Stimulated activated naive B cell treated with anti-CD40 and anti-IgM and Interleukin-4, amounts not matched to agents 10 μg/mL and 1 μg/mL and 100 μg/mL, for 72 hours (primary cell): Measurements from ENCODE around the gene IGF2.

Experiments
- ATAC-seq, 2 donors: fragments of 150-1000 bp; cut with Tn5 transposase; replicated peaks; 2 replicates each; pipeline ENCODE4 v1.10.0; 2021; ENCODE audit warnings: moderate library complexity in 1 of 2
- DNase-seq: peaks from one replicate; pipeline ENCODE4 v3.0.0; 2021
- H3K27ac Mint-ChIP-seq: one replicate; pipeline ENCODE4 v1.8.0; 2022; ENCODE audit warnings: mild to moderate bottlenecking, mixed read lengths
- H3K27me3 Mint-ChIP-seq, 2 donors: one replicate each; pipeline ENCODE4 v1.8.0; 2022; ENCODE audit warnings: mixed read lengths in 2 of 2
- H3K36me3 Mint-ChIP-seq, 2 donors: one replicate each; pipeline ENCODE4 v1.8.0; 2022; ENCODE audit warnings: mixed read lengths in 2 of 2, mild to moderate bottlenecking in 1 of 2
- H3K4me1 Mint-ChIP-seq, 2 donors: one replicate each; pipeline ENCODE4 v1.8.0; 2022; ENCODE audit warnings: mixed read lengths in 2 of 2, mild to moderate bottlenecking in 1 of 2
- H3K4me3 Mint-ChIP-seq, 2 donors: one replicate each; pipeline ENCODE4 v1.8.0; 2022; ENCODE audit warnings: mild to moderate bottlenecking in 2 of 2, mixed read lengths in 2 of 2, moderate library complexity in 1 of 2
- H3K9me3 Mint-ChIP-seq, 2 donors: one replicate each; pipeline ENCODE4 v1.8.0; 2022; ENCODE audit warnings: mixed read lengths in 2 of 2, mild to moderate bottlenecking in 1 of 2

Gene IGF2

DNA sequence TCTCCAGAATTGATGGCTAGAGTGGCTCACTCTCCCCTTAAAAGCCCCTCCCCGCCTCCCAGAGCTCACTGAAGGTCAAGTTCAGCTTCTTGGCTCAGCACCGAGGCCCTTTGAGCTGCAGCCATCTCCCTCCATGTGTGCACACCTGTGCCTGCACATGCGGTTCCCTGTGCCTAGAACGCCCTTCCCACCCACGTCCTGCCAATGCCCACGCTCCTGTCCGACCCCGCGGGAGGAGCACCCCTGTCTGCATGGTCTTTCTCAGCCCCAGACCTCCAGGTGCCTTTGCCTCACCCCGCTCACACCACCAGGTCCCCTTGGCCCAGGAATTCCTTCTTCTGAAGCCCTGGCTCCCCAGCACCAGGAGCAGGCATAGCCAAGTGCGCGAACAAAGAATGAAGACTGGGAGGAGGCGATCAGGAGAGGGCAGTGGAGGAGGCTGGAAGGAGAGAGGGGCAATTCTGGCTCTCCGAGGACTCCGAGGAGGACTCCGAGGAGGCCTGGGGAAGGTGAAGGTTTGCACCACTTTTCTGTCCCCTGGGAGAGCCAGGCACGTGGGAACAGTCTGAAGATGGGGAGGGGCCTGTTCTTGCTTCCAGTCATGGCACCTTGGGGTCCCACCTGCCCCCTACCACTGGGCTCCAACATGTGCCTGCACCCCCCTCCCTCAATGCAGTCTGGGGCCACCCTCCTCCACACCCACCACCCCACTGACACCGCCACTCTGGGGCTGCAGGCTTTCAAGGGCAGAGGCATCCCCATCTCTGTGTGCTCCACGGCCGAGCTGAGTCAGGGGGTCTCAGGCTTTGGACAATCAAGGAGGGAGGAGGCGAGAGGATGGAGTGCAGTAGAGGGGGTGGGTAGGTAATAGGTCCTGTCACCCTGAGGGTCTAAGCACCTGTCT is 17.7 kb downstream of the IGF2 start:
- no peak overlapping the region for H3K27ac Mint-ChIP-seq
- H3K4me3 Mint-ChIP-seq = no peak overlapping the region
- H3K4me1 Mint-ChIP-seq = peaks cover 0 to 3% of the 10 kb centered on the region in 2 donors
- ATAC-seq = no peak
- no peak for DNase-seq
- H3K27me3 Mint-ChIP-seq = peaks cover 56 to 65% of the 10 kb centered on the region in 2 donors
- no peaks in the 10 kb centered on the region for H3K36me3 Mint-ChIP-seq
- peaks cover 13 to 24% of the 10 kb centered on the region in 2 donors for H3K9me3 Mint-ChIP-seq

DNA sequence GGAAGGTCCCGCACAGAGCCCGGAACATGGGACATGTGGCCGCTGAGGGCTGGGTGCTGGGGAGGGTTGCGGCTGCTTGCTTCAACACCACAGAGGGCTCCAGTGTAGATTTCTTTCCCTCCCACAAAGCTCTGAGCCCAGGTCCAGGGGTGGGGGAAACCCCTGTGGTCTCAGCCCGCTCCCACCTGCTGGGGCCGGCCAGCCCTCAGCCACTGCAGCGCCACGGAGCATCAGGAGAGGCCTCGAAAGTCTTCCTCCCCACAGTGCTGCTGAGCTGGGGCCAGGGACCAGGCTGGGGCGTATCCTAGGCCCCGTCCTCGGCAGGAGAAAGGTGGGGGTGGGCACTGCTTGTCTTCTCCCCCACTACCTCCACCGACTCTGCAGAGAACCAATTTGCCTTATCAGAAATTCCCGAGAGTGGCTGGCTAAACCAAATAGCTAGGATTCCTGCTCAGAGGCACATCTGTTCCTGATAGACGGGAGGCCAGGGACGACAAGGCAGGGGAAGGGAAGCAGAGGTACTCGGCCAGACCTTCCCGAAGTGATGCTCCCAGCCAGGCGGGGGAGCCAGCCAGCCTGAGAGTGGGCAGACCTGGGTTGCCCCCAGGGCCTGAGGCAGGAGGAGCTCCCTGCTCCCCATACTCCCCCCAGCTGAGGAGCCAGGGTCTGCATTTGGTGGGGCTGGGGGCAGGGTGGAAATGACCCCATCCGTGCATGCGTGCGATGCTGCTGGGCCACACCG is 18.7 kb downstream of the IGF2 start:
- Mint-ChIP-seq H3K9me3 (peaks cover 14 to 19% of the 10 kb centered on the region in 2 donors), H3K27ac (no peak overlapping the region), H3K36me3 (peaks cover 0 to 3% of the 10 kb centered on the region in 2 donors), H3K4me1 (peaks cover 0 to 3% of the 10 kb centered on the region in 2 donors), H3K27me3 (peaks cover 52 to 59% of the 10 kb centered on the region in 2 donors), H3K4me3 (no peak overlapping the region)
- no peak for DNase-seq
- ATAC-seq = no peak

DNA sequence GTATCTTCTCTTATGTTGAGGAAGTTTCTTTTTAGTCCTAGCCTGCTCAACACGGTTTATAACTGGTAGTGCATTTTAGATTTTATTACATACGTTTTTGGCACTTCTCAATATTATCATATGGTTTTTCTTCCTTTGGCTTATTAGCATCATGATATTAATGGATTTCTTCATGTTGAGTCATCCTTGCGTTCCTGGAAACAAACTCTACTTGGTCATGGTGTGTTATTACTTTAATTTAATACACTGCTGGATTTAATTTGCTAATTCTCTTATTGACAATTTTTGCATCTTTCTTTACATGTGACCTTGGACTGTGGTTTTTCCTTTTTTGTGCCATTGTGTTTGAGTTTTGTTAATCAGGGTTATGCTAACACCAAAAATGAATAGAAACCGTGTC is 20.5 kb downstream of the IGF2 start:
- Mint-ChIP-seq H3K9me3 (peaks cover 7% of the 10 kb centered on the region in 2 donors), H3K27me3 (peaks cover 35 to 46% of the 10 kb centered on the region in 2 donors), H3K4me1 (no peaks in the 10 kb centered on the region), H3K36me3 (peaks cover 0 to 3% of the 10 kb centered on the region in 2 donors), H3K4me3 (no peak overlapping the region), H3K27ac (no peak overlapping the region)
- DNase-seq (no peak), ATAC-seq (no peak)

DNA sequence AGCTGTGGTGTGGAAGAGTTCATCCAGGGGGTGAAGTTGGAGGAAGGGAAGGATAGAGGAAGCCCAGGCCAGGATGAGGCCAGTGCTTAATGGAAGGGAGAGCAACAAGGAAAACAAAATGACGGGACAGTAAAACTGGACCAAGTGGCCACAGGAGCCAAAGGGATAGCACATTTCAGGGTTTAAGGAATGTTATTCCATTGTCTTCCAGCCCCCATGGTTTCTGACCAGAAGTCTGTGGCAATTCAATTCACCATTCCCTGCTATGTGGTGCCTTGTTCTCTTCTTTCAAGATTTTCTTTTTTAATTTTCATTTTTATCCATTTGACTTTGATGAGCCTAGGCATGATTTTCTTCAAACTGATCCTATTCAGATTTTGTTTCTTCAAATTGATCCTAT is 22.5 kb downstream of the IGF2 start:
- Mint-ChIP-seq H3K27me3 (peaks cover 24 to 30% of the 10 kb centered on the region in 2 donors), H3K36me3 (peaks cover 0 to 3% of the 10 kb centered on the region in 2 donors), H3K27ac (no peak overlapping the region), H3K4me3 (no peak overlapping the region), H3K9me3 (peaks cover 5 to 7% of the 10 kb centered on the region in 2 donors), H3K4me1 (no peaks in the 10 kb centered on the region)
- DNase-seq = no peak
- ATAC-seq = no peak

DNA sequence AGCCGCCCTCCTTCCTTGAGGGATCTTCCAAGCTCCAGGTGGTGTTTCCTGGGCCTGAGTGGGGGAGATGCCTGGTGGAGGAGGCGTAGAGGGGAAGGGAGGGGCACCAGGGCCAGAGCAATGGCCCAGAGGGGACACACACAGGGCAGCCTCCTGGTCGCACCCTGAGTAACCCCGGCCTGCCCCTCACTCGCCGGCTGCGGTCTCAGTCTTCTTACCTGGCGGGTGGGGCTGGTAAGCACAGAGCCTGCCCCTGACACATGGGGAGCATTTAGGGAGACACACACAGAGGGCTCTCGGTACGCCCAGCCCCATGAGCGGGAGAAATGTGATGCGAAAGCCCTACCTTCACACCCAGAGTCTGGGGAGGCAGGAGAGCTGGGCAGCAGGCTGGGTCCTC is 23.9 kb downstream of the IGF2 start:
- H3K27ac Mint-ChIP-seq = no peak overlapping the region
- H3K27me3 Mint-ChIP-seq = peaks cover 18 to 22% of the 10 kb centered on the region in 2 donors
- H3K4me1 Mint-ChIP-seq = no peaks in the 10 kb centered on the region
- DNase-seq (no peak), ATAC-seq (no peak)
- H3K4me3 Mint-ChIP-seq = no peak overlapping the region
- H3K9me3 Mint-ChIP-seq = peaks cover 5 to 7% of the 10 kb centered on the region in 2 donors
- H3K36me3 Mint-ChIP-seq = peaks cover 0 to 3% of the 10 kb centered on the region in 2 donors

DNA sequence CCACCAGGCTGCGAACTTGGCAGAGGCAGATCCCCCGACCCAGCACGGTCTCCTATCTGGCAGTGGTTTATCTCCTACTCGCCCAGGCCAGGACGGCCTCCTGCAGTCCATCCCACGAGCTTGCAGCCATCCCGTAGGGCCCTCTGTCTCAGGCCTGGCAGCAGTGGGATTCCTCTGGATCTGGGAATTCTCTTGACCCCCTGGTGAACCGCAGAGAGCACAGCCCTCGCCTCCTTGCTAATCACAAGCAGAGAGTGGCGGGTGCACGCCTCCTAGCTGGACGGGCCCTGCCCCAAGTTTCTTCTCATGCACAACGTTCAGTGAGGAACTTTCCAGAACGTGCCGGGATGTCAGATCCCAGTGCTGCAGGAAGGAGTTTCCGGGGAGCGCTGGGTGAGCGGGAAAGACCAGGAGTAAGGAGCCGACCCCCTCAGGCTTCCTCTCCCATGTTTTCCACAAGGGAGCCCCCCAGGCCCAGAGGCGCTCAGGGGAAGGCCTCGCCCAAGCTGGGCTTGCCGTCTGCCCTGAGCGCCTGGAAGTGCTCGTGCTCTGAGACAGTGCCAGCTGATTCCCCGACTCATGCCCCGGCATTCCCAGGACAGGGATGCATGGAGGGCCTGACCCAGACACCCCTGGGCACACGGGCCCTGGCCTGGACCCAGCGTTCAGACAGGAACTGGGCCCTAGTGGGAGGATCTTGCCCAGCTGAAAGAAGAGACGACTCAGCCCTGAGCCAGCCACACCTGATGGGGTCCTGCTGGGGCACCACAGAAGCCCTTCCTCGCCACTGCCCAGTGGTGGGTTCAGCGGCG is 24.6 kb downstream of the IGF2 start:
- peaks cover 13 to 15% of the 10 kb centered on the region in 2 donors for H3K27me3 Mint-ChIP-seq
- H3K36me3 Mint-ChIP-seq = peaks cover 0 to 3% of the 10 kb centered on the region in 2 donors
- H3K9me3 Mint-ChIP-seq = peaks cover 5 to 7% of the 10 kb centered on the region in 2 donors
- H3K4me3 Mint-ChIP-seq = no peak overlapping the region
- no peaks in the 10 kb centered on the region for H3K4me1 Mint-ChIP-seq
- no peak overlapping the region for H3K27ac Mint-ChIP-seq
- ATAC-seq (no peak), DNase-seq (no peak)

DNA sequence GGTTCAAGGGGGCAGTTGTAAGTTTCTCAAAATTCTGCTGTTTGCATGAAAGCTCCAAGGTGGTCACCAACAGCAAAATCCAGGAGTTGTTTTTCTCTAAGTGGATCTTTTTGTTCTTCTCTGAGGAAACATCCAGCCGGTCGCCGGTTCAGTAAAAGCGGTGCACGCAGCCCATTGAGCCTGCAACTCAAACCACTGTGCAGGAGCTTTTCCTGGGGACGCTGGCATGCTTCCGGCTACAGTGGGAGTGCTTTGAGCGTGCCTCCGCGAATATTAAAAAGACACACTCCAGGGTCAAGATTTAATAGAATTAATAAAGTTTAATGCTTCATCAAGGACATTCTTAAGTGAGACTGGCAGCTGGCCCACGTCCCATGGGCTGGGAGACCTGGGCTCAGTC is 25.4 kb downstream of the IGF2 start:
- no peak overlapping the region for H3K27ac Mint-ChIP-seq

DNA sequence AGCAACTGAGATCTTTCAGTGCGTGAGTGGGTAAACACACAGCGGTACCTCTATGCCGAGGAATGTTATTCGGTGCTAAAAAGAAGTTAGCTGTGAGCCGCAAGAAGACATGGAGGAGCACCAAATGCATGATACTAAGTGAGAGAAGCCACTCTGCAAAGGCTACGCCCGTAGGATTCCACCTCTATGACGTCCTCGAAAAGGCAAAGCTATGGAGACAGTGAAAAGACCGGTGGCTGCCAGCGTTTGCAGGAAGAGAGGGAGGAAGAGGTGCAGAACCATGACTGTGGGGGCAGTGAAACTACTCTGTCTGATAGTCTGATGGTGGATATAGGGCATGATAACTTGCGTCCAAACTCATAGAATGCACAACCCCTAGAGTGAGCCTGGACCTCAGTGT is 28.7 kb downstream of the IGF2 start:
- Mint-ChIP-seq H3K4me3 (no peak overlapping the region), H3K27ac (no peak overlapping the region), H3K27me3 (peaks cover 4 to 12% of the 10 kb centered on the region in 2 donors), H3K9me3 (no peaks in the 10 kb centered on the region), H3K4me1 (peaks cover 2 to 5% of the 10 kb centered on the region in 2 donors), H3K36me3 (no peaks in the 10 kb centered on the region)
- no peak for ATAC-seq
- DNase-seq = no peak

More for the DNA sequence above, 25.4 kb downstream of the IGF2 start:
- Mint-ChIP-seq H3K36me3 (peaks cover 0 to 3% of the 10 kb centered on the region in 2 donors), H3K4me1 (no peaks in the 10 kb centered on the region), H3K9me3 (peaks cover 5 to 7% of the 10 kb centered on the region in 2 donors), H3K4me3 (no peak overlapping the region), H3K27me3 (peaks cover 11 to 13% of the 10 kb centered on the region in 2 donors)
- ATAC-seq (no peak), DNase-seq (no peak)

DNA sequence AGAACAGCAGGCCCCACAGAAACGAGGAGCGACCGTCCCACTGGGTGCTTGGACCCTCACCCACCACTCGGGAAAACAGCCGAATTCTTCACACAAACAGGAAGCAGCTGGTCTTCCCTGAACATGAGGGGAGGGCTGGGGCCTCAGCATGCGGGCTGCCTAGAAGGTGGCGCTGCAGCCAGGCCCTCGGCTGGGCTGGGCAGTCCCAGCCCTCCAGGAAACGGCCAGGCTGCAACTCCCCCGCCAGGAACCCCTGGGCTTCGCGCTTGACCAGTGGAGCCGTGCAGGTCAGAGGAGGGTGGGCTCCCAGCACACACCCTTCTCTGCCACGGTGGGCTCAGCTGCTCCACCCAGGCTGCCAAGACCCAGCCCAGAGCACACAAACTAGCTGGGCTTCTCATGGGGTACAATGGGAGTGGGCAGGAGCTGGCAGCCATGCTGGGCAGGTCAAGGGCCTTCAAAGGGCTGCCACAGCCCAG is 29.6 kb downstream of the IGF2 start:
- ATAC-seq (no peak), DNase-seq (no peak)
- peaks cover 2 to 5% of the 10 kb centered on the region in 2 donors for H3K4me1 Mint-ChIP-seq
- H3K36me3 Mint-ChIP-seq = no peaks in the 10 kb centered on the region
- peaks cover 5 to 12% of the 10 kb centered on the region in 2 donors for H3K27me3 Mint-ChIP-seq
- H3K27ac Mint-ChIP-seq = no peak overlapping the region
- no peaks in the 10 kb centered on the region for H3K9me3 Mint-ChIP-seq
- no peak overlapping the region for H3K4me3 Mint-ChIP-seq

DNA sequence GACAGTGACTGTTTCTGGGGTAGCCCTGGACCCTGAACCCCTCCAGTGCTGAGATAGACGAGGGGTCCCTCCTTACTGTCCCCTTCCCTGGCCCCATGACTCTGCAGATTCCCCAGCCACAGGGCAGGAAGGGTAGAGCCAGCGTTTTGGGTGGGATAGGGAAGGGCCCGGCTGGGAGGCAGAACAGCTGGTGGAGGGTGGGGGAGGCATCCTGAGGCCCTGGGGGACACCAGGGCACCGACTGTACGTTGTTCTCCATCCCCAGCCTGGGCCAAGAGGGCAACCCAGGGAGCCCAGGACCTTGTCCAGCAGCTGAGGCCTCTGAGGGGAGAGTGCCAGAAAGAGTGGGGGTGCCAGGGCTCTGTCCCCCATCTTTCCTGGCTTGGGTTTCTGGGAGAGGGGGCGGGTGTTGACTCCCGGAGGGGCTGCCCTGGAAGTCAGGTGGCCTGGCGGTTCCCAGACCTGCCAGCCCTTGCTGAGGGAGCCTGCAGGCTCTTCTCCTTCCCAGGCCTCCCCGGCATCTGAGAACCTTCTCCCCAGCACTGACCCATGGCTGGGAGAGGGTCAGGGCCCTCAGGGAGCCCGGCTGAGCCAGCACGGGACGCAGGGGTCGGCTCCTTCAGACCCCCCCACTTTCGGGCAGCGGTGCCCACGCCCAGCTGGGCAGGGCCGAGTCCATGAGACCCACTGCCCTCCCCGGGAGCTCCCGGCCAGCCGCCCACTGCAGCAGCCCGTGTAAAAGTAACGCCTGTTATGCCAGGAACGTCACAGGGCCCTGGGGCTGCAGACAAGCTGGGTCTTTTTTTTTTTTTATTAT is 30.3 kb downstream of the IGF2 start:
- DNase-seq (no peak), ATAC-seq (no peak)
- Mint-ChIP-seq H3K27ac (no peak overlapping the region), H3K27me3 (peaks cover 6 to 9% of the 10 kb centered on the region in 2 donors), H3K4me3 (no peak overlapping the region), H3K9me3 (no peaks in the 10 kb centered on the region), H3K36me3 (no peaks in the 10 kb centered on the region), H3K4me1 (peaks cover 2 to 5% of the 10 kb centered on the region in 2 donors)

DNA sequence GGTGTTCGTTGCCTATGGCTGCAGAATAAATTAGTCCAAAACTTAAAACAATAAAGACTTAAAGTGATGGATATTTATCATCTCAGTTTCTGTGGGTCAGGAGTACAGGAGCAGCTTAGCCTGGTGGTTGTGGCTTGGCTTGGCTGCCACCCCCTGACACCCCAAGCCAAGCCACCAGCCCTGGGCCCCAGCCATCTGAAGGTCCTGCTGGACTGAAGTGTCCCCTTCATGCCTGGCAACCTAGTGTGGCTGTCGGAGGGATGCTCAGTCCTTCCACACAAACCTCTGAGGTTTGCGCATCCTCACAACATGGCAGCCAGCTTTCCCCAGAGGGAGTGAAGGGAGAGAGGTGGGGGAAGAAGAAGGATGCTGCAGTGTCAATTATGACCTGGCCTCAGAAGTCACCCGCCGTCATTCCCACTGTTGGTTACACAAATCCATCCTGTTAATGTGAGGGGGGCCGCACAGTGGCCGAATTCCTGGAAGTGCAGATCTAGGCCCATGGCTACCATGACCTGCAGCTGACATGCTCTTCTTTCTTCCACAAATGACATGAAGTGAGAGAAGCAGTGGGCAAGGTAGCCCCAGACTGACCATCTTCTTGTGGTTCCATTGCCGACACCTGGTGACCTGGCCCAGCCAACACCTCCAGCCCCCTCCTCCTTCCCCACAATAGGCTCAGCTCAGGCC is 31.1 kb downstream of the IGF2 start:
- H3K9me3 Mint-ChIP-seq = no peaks in the 10 kb centered on the region
- ATAC-seq (no peak), DNase-seq (no peak)
- no peaks in the 10 kb centered on the region for H3K36me3 Mint-ChIP-seq
- H3K4me3 Mint-ChIP-seq = no peak overlapping the region
- H3K27me3 Mint-ChIP-seq = peaks cover 9% of the 10 kb centered on the region in 2 donors
- peaks cover 2 to 5% of the 10 kb centered on the region in 2 donors for H3K4me1 Mint-ChIP-seq
- H3K27ac Mint-ChIP-seq = no peak overlapping the region

DNA sequence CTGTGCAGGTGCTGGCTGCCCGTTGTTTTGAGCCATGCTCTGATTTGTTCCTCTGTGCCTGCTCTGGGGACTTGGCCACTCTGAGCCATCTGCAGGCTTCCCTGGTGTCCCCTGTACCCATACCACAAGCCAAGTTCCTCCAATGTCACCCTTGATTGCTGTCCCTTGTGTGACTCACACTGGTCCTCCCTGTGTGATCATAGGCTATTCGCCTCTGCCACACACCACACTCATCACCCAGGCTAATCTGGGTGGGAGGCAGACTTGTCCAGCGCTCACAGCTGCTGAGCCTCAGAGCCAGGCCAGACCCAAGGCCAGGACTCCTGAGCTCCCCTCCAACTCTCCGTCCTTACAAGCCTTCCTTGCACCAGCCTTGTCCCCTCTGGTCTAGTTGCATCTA is 31.7 kb downstream of the IGF2 start:
- Mint-ChIP-seq H3K36me3 (no peaks in the 10 kb centered on the region), H3K27me3 (peaks cover 9 to 11% of the 10 kb centered on the region in 2 donors), H3K4me3 (no peak overlapping the region), H3K9me3 (no peaks in the 10 kb centered on the region), H3K27ac (no peak overlapping the region), H3K4me1 (peaks cover 2 to 5% of the 10 kb centered on the region in 2 donors)
- DNase-seq (no peak), ATAC-seq (peak in 1 of 2 donors; percentile 34)
